GM19035 (cell line): ENCODE data around the gene ZMIZ1.

ENCODE experiments used
- ATAC-seq: cut with Tn5 transposase; IDR thresholded peaks from one replicate; pipeline ENCODE4 v1.9.1; 2021; ENCODE audit not compliant: unreplicated experiment

ZMIZ1 gene

GRCh38 chr10:79258894-79259293 is 190.1 kb downstream of the ZMIZ1 start:
- no peak for ATAC-seq

GRCh38 chr10:79259834-79260233 is 191.1 kb downstream of the ZMIZ1 start:
- ATAC-seq = no peak

- no peak for ATAC-seq
Measured at GRCh38 chr10:79260811-79261740, 192.3 kb downstream of the ZMIZ1 start.

- ATAC-seq = no peak
Measured at GRCh38 chr10:79262131-79262530, 193.4 kb downstream of the ZMIZ1 start.

GRCh38 chr10:79262959-79263746 is 194.4 kb downstream of the ZMIZ1 start:
- ATAC-seq = no peak

- ATAC-seq = no peak
Measured at GRCh38 chr10:79263939-79264338, 195.2 kb downstream of the ZMIZ1 start.

- ATAC-seq = no peak
Measured at GRCh38 chr10:79264942-79265341, 196.2 kb downstream of the ZMIZ1 start.

GRCh38 chr10:79266084-79266483 is 197.3 kb downstream of the ZMIZ1 start:
- ATAC-seq = peak; percentile 36

- peak; percentile 81 for ATAC-seq
Measured at GRCh38 chr10:79266543-79267312, 198.0 kb downstream of the ZMIZ1 start.

- no peak for ATAC-seq
Measured at GRCh38 chr10:79267499-79267898, 198.7 kb downstream of the ZMIZ1 start.

GRCh38 chr10:79268161-79268601 is 199.4 kb downstream of the ZMIZ1 start:
- ATAC-seq = no peak

- no peak for ATAC-seq
Measured at GRCh38 chr10:79268742-79269141, 200.0 kb downstream of the ZMIZ1 start.

GRCh38 chr10:79269443-79269842 is 200.7 kb downstream of the ZMIZ1 start:
- no peak for ATAC-seq

- ATAC-seq = no peak
Measured at GRCh38 chr10:79269969-79270368, 201.2 kb downstream of the ZMIZ1 start.

GRCh38 chr10:79270466-79271246 is 201.9 kb downstream of the ZMIZ1 start:
- no peak for ATAC-seq

GRCh38 chr10:79272353-79272752 is 203.6 kb downstream of the ZMIZ1 start:
- no peak for ATAC-seq

GRCh38 chr10:79273604-79274003 is 204.8 kb downstream of the ZMIZ1 start:
- no peak for ATAC-seq

- ATAC-seq = no peak
Measured at GRCh38 chr10:79274279-79275104, 205.7 kb downstream of the ZMIZ1 start.

- no peak for ATAC-seq
Measured at GRCh38 chr10:79275105-79275430, 206.3 kb downstream of the ZMIZ1 start.

- no peak for ATAC-seq
Measured at GRCh38 chr10:79275431-79275851, 206.7 kb downstream of the ZMIZ1 start.
